Measurements from ENCODE around the gene PTPRQ. TPM values are rescaled to one million over a fixed set of nuclear protein-coding genes. Genes with fewer than 3 reads are reported as not detected.

Gene PTPRQ
- polyA plus RNA-seq, 1 experiment = 5.1 TPM

- H3K4me3 ChIP-seq (ENCODE audit: low read depth, low read length) = no peak overlapping the region
- CTCF ChIA-PET = no interaction called here
- H3K27me3 ChIP-seq (ENCODE audit: control insufficient read depth, insufficient read depth, low read length) = no peaks in the 10 kb centered on the region
- DNase-seq (ENCODE audit: low read depth) = peak; percentile 93
- H3K36me3 ChIP-seq (ENCODE audit: control insufficient read depth, insufficient read depth, low read length) = no peaks in the 10 kb centered on the region
- TF ChIP-seq CTCF (IDR thresholded peaks at IDR 0.05; ENCODE audit: insufficient read depth, low read depth, low read length) = no peak
- POLR2A ChIA-PET = interaction anchor here (0.9 kb wide), 1 partner anchor 167 kb away, joined by 3 read pairs; no protein-coding TSS in a partner anchor
Observed at GRCh38 chr12:80580254-80580653, 136.2 kb downstream of the PTPRQ start.

- H3K4me3 ChIP-seq (ENCODE audit: low read depth, low read length) = no peak overlapping the region
- POLR2A ChIA-PET = no interaction called here
- no peak for DNase-seq (ENCODE audit: low read depth)
- H3K27me3 ChIP-seq (ENCODE audit: control insufficient read depth, insufficient read depth, low read length) = no peaks in the 10 kb centered on the region
- CTCF ChIA-PET = interaction anchor here (1.1 kb wide), 1 partner anchor 169 kb away, joined by 5 read pairs; no protein-coding TSS in a partner anchor
- H3K36me3 ChIP-seq (ENCODE audit: control insufficient read depth, insufficient read depth, low read length) = no peaks in the 10 kb centered on the region
- TF ChIP-seq CTCF (IDR thresholded peaks at IDR 0.05; ENCODE audit: insufficient read depth, low read depth, low read length) = no peak
Observed at GRCh38 chr12:80581783-80582182, 137.7 kb downstream of the PTPRQ start.

GRCh38 chr12:80582431-80582830, 138.4 kb downstream of the PTPRQ start:
- DNase-seq (ENCODE audit: low read depth) = no peak
- CTCF ChIA-PET = interaction anchor here (1.8 kb wide), 1 partner anchor 16 kb away, joined by 6 read pairs; no protein-coding TSS in a partner anchor
- POLR2A ChIA-PET = no interaction called here
- TF ChIP-seq CTCF (IDR thresholded peaks at IDR 0.05; ENCODE audit: insufficient read depth, low read depth, low read length) = no peak
- Histone ChIP-seq H3K36me3 (ENCODE audit: control insufficient read depth, insufficient read depth, low read length) (no peaks in the 10 kb centered on the region), H3K4me3 (ENCODE audit: low read depth, low read length) (no peak overlapping the region), H3K27me3 (ENCODE audit: control insufficient read depth, insufficient read depth, low read length) (no peaks in the 10 kb centered on the region)

GRCh38 chr12:80589077-80589476, 145.0 kb downstream of the PTPRQ start:
- ChIA-PET CTCF (interaction anchor here (1.4 kb wide), 1 partner anchor 14 kb away, joined by 4 read pairs; no protein-coding TSS in a partner anchor), POLR2A (no interaction called here)
- Histone ChIP-seq H3K4me3 (ENCODE audit: low read depth, low read length) (no peak overlapping the region), H3K27me3 (ENCODE audit: control insufficient read depth, insufficient read depth, low read length) (no peaks in the 10 kb centered on the region), H3K36me3 (ENCODE audit: control insufficient read depth, insufficient read depth, low read length) (no peaks in the 10 kb centered on the region)
- no peak for DNase-seq (ENCODE audit: low read depth)
- no peak for TF ChIP-seq CTCF (IDR thresholded peaks at IDR 0.05; ENCODE audit: insufficient read depth, low read depth, low read length)

GRCh38 chr12:80590085-80590484, 146.1 kb downstream of the PTPRQ start:
- Histone ChIP-seq H3K4me3 (ENCODE audit: low read depth, low read length) (no peak overlapping the region), H3K36me3 (ENCODE audit: control insufficient read depth, insufficient read depth, low read length) (no peaks in the 10 kb centered on the region), H3K27me3 (ENCODE audit: control insufficient read depth, insufficient read depth, low read length) (no peaks in the 10 kb centered on the region)
- DNase-seq (ENCODE audit: low read depth) = no peak
- no peak for TF ChIP-seq CTCF (IDR thresholded peaks at IDR 0.05; ENCODE audit: insufficient read depth, low read depth, low read length)
- ChIA-PET POLR2A (no interaction called here), CTCF (interaction anchor here (0.7 kb wide), 1 partner anchor 10 kb away, joined by 3 read pairs; no protein-coding TSS in a partner anchor)

Data from BJ (cell line).